Right lobe of liver (tissue), 4 donors: ENCODE data around the gene GPR3.

Experiments
- CTCF ChIP-seq, 4 donors: fragments of 200-600 bp in 3 of 4; fragments of 450-650 bp in 1 of 4; IDR thresholded peaks; one replicate each; pipeline versions ENCODE4 v1.5.1 to v1.8.0; 2016 to 2022; ENCODE audit warnings: antibody characterized with exemption in 4 of 4, mild to moderate bottlenecking in 2 of 4
- POLR2A ChIP-seq: fragments of 450-650 bp; IDR thresholded peaks from one replicate; pipeline ENCODE4 v1.6.1; 2017; ENCODE audit warnings: antibody characterized with exemption, mild to moderate bottlenecking
- donor health status: DM: no; HTN: no; CAD: no.
- donor health status: DM: no; HTN: no; CAD: no.
- donor health status: DM: no; HTN: yes; CAD: no.

- no peak for TF ChIP-seq POLR2A
- TF ChIP-seq CTCF (IDR thresholded peaks at IDR 0.05): no peak
These were observed 38.8 kb upstream of the GPR3 start for GRCh38 chr1:27353629-27354028.
